Activated B cell treated with CpG ODN at 0.5 μM for 24 hours (primary cell): ENCODE measurements around the gene PIM3. TPM values are rescaled to one million over a fixed set of nuclear protein-coding genes. Genes with fewer than 3 reads are reported as not detected.

Source experiments
- ATAC-seq: fragments of 200-7000 bp; cut with Tn5 transposase; one replicate; pipeline ENCODE4 v1.10.0; 2021; ENCODE audit warnings: low read depth, mild to moderate bottlenecking, moderate library complexity
- CTCF ChIA-PET: fragments of 350-600 bp; sonication (Branson Sonifier 250); formaldehyde crosslinking; loops from one replicate; lab custom pipeline; 2021; ENCODE audit warnings: antibody characterized with exemption; lab: Charles Lee
- POLR2A ChIA-PET: fragments of 350-600 bp; sonication (Branson Sonifier 250); formaldehyde crosslinking; loops from one replicate; lab custom pipeline; 2021; ENCODE audit warnings: antibody characterized with exemption; lab: Charles Lee
- DNase-seq: peaks from one replicate; pipeline ENCODE4 v3.0.0; 2022
- H3K27ac Mint-ChIP-seq: one replicate; pipeline ENCODE4 v1.8.0; 2020; ENCODE audit warnings: mixed read lengths
- H3K27me3 Mint-ChIP-seq: one replicate; pipeline ENCODE4 v1.8.0; 2021; ENCODE audit warnings: mixed read lengths
- H3K36me3 Mint-ChIP-seq: one replicate; pipeline ENCODE4 v1.8.0; 2021; ENCODE audit warnings: low read depth, mixed read lengths
- H3K4me1 Mint-ChIP-seq: one replicate; pipeline ENCODE4 v1.8.0; 2021; ENCODE audit warnings: mixed read lengths
- H3K4me3 Mint-ChIP-seq: one replicate; pipeline ENCODE4 v1.8.0; 2020; ENCODE audit warnings: mild to moderate bottlenecking, mixed read lengths
- H3K9me3 Mint-ChIP-seq: one replicate; pipeline ENCODE4 v1.8.0; 2020; ENCODE audit warnings: mixed read lengths
- intact Hi-C: fragments of 100-400 bp; cut with micrococcal nuclease; formaldehyde crosslinking; loops from one replicate; pipeline ENCODE4 v1.15.1; 2024
- total RNA-seq: library from RNA; stranded (reverse); gene quantifications from 2 replicates; pipeline ENCODE4 v1.2.3, GENCODE V29; 2022
- TF ChIP-seq, protein P1 (sequence below): fragments of 200-600 bp; IDR thresholded peaks from one replicate; pipeline ENCODE4 v1.8.0; 2022; ENCODE audit warnings: antibody characterized with exemption, mild to moderate bottlenecking

PIM3 gene
- total RNA-seq, 1 donor from 2014 or later = 91.7 TPM

DNA sequence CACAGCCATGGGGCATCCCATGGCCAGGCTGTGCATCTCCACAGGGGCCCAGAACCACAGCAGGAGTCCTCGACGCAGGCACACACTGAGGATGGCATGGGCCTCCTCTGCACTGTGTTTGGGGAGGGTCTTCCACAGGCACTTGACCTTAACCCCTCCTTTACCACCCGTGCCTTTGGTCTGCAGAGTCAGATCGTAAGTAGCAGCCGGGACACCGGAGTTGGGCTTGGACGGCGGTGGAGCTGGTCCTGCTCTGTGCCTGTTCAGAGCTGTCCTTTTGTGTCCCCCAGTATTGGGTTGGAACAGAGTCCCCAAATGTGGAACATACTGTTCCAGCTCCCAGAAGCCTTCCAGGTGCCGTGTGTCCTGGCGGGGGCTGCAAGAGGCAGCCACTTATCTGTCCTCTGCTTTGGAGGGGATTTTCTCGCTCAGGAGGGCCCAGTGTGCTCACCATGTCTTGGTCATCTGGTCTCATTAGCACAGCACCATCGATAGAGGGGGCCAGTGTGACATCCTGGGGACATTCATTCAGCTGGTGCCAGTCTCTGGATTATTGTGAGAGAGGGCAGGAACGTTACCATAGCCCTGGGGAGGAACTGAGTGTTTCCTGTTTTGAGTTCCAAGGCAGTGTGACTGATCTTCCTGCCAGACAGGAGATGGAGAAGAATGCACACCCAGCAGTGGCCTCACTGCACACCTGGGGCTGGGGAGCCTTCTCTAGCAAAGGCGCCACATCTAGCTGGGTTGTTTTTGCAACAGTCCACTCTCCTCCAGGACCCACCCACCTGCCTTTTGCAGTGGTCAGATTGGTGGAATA is 29.8 kb upstream of the PIM3 start:
- Mint-ChIP-seq H3K36me3 (peaks cover 5% of the 10 kb centered on the region), H3K4me1 (peaks cover 56% of the 10 kb centered on the region), H3K27ac (peak overlapping the region; percentile 79), H3K9me3 (no peaks in the 10 kb centered on the region), H3K27me3 (no peaks in the 10 kb centered on the region), H3K4me3 (peak overlapping the region; percentile 55)
- TF ChIP-seq, protein P1, sequence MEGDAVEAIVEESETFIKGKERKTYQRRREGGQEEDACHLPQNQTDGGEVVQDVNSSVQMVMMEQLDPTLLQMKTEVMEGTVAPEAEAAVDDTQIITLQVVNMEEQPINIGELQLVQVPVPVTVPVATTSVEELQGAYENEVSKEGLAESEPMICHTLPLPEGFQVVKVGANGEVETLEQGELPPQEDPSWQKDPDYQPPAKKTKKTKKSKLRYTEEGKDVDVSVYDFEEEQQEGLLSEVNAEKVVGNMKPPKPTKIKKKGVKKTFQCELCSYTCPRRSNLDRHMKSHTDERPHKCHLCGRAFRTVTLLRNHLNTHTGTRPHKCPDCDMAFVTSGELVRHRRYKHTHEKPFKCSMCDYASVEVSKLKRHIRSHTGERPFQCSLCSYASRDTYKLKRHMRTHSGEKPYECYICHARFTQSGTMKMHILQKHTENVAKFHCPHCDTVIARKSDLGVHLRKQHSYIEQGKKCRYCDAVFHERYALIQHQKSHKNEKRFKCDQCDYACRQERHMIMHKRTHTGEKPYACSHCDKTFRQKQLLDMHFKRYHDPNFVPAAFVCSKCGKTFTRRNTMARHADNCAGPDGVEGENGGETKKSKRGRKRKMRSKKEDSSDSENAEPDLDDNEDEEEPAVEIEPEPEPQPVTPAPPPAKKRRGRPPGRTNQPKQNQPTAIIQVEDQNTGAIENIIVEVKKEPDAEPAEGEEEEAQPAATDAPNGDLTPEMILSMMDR = peak; percentile 21
- CTCF ChIA-PET = interaction anchor here (0.8 to 5.0 kb wide), 26 partner anchors 11 to 313 kb away, joined by 3 to 91 read pairs (median 4); partner anchors contain the start of gene PIM3
- intact Hi-C loops = loop anchor here (1.0 to 10.0 kb wide), 7 partner anchors 31 to 544 kb away; partner anchors contain the start of gene SBF1
- POLR2A ChIA-PET = interaction anchor here (0.7 to 15.4 kb wide), 21 partner anchors 9 to 609 kb away, joined by 3 to 828 read pairs (median 5); partner anchors contain the start of genes IL17REL and PIM3
- DNase-seq = peak; percentile 53
- peak; percentile 46 for ATAC-seq

- Mint-ChIP-seq H3K4me1 (peaks cover 58% of the 10 kb centered on the region), H3K27ac (peak overlapping the region; percentile 82), H3K4me3 (peak overlapping the region; percentile 75), H3K36me3 (no peaks in the 10 kb centered on the region), H3K27me3 (no peaks in the 10 kb centered on the region), H3K9me3 (no peaks in the 10 kb centered on the region)
- ATAC-seq (no peak), DNase-seq (no peak)
- CTCF ChIA-PET = interaction anchor here (0.9 to 5.0 kb wide), 4 partner anchors 28 to 98 kb away, joined by 3 to 91 read pairs (median 4); no protein-coding TSS in a partner anchor
- intact Hi-C loops = loop anchor here (5.0 to 10.0 kb wide), 2 partner anchors 84 to 541 kb away; partner anchors contain the start of gene SBF1
- POLR2A ChIA-PET = interaction anchor here (0.6 to 15.4 kb wide), 11 partner anchors 8 to 258 kb away, joined by 3 to 828 read pairs (median 7); partner anchors contain the start of genes IL17REL and PIM3
- TF ChIP-seq, protein P1 = no peak
These were observed 27.1 kb upstream of the PIM3 start for GRCh38 chr22:49933236-49934159.

GRCh38 chr22:49934160-49934890 is 26.2 kb upstream of the PIM3 start:
- intact Hi-C loops = loop anchor here (5.0 to 10.0 kb wide), 2 partner anchors 83 to 540 kb away; partner anchors contain the start of gene SBF1
- DNase-seq (peak; percentile 47), ATAC-seq (no peak)
- Mint-ChIP-seq H3K4me3 (peak overlapping the region; percentile 75), H3K36me3 (no peaks in the 10 kb centered on the region), H3K27me3 (no peaks in the 10 kb centered on the region), H3K4me1 (peaks cover 58% of the 10 kb centered on the region), H3K27ac (peak overlapping the region; percentile 82), H3K9me3 (no peaks in the 10 kb centered on the region)
- ChIA-PET CTCF (interaction anchor here (2.0 to 5.0 kb wide), 2 partner anchors 28 to 97 kb away, joined by 5 to 91 read pairs; no protein-coding TSS in a partner anchor), POLR2A (interaction anchor here (1.4 to 15.4 kb wide), 10 partner anchors 9 to 256 kb away, joined by 3 to 828 read pairs (median 10); partner anchors contain the start of genes IL17REL and PIM3)
- TF ChIP-seq, protein P1 = no peak

- DNase-seq (peak; percentile 82), ATAC-seq (peak; percentile 7)
- no peaks in the 10 kb centered on the region for H3K9me3 Mint-ChIP-seq
- POLR2A ChIA-PET = interaction anchor here (0.6 to 15.4 kb wide), 16 partner anchors 10 to 605 kb away, joined by 3 to 828 read pairs (median 8); partner anchors contain the start of gene PIM3
- CTCF ChIA-PET = no interaction called here
- H3K27ac Mint-ChIP-seq = peak overlapping the region; percentile 82
- H3K4me1 Mint-ChIP-seq = peaks cover 54% of the 10 kb centered on the region
- intact Hi-C loops = loop anchor here (1.0 to 10.0 kb wide), 4 partner anchors 10 to 540 kb away; partner anchors contain the start of genes PIM3 and SBF1
- TF ChIP-seq, protein P1 = no peak
- peak overlapping the region; percentile 75 for H3K4me3 Mint-ChIP-seq
- H3K27me3 Mint-ChIP-seq = no peaks in the 10 kb centered on the region
- H3K36me3 Mint-ChIP-seq = no peaks in the 10 kb centered on the region
These were observed 25.5 kb upstream of the PIM3 start for GRCh38 chr22:49934891-49935557.
